Panc1 (cell line): Measurements from ENCODE around the gene SORT1. TPM values are rescaled to one million over a fixed set of nuclear protein-coding genes. Genes with fewer than 3 reads are reported as not detected.

ENCODE experiments used
- ATAC-seq: fragments of 200-7000 bp; cut with Tn5 transposase; 2 replicates; pipeline ENCODE4 v1.9.1; 2020; ENCODE audit warnings: mild to moderate bottlenecking, moderate library complexity
- BruUV-seq: library from RNA; stranded (reverse); fragments of 400-500 nt; replicated peaks from 2 replicates; lab custom pipeline; 2021; lab: Mats Ljungman, UMichigan
- CTCF ChIA-PET: fragments of 300-600 bp; sonication (Branson Sonifier 250); formaldehyde crosslinking; loops from one replicate; lab custom pipeline; 2022; ENCODE audit warnings: antibody characterized with exemption; lab: Charles Lee
- POLR2A ChIA-PET: fragments of 300-600 bp; sonication (Branson Sonifier 250); formaldehyde crosslinking; loops from one replicate; lab custom pipeline; 2022; ENCODE audit warnings: antibody characterized with exemption; lab: Charles Lee
- DNase-seq: peaks from one replicate; pipeline ENCODE4 v3.0.0-alpha.2; 2010; ENCODE audit warnings: low read depth, low spot score
- H3K27ac ChIP-seq: 2 replicates; pipeline ENCODE4 v1.5.1; 2011; ENCODE audit warnings: mild to moderate bottlenecking, low read length, inconsistent platforms
- H3K27me3 ChIP-seq: fragments of 200-500 bp; sonication (Bioruptor generic); 2 replicates; pipeline ENCODE4 v1.6.0; 2014; ENCODE audit warnings: low read length, inconsistent platforms; ENCODE audit not compliant: control insufficient read depth, insufficient read depth
- H3K36me3 ChIP-seq: fragments of 200-500 bp; sonication (Bioruptor generic); 2 replicates; pipeline ENCODE4 v1.5.1; 2014; ENCODE audit warnings: inconsistent platforms, mild to moderate bottlenecking, low read length, moderate library complexity; ENCODE audit not compliant: control insufficient read depth, insufficient read depth
- H3K4me1 ChIP-seq: 2 replicates; pipeline ENCODE4 v1.5.1; 2011; ENCODE audit warnings: inconsistent platforms, mild to moderate bottlenecking, low read length, moderate library complexity; ENCODE audit not compliant: control insufficient read depth, insufficient read depth
- H3K4me3 ChIP-seq, 2 experiments: 2 replicates each; pipeline ENCODE4 v1.5.1; 2011 to 2012; ENCODE audit warnings: low read depth in 2 of 2, low read length in 2 of 2, mild to moderate bottlenecking in 2 of 2, inconsistent platforms in 1 of 2, moderate library complexity in 1 of 2
- H3K9me3 ChIP-seq: fragments of 200-500 bp; sonication (Bioruptor generic); 2 replicates; pipeline ENCODE4 v1.5.1; 2014; ENCODE audit warnings: low read depth, mild to moderate bottlenecking, inconsistent platforms, low read length, moderate library complexity; ENCODE audit not compliant: control insufficient read depth, insufficient read depth
- POLR2AphosphoS5 ChIP-seq: IDR thresholded peaks from 2 replicates; pipeline ENCODE4 v1.6.1; 2012; ENCODE audit warnings: mild to moderate bottlenecking, low read depth, low read length, moderate library complexity
- SIN3A ChIP-seq: IDR thresholded peaks from 2 replicates; pipeline ENCODE4 v1.6.1; 2012; ENCODE audit warnings: low read depth, mild to moderate bottlenecking, low read length, moderate library complexity, borderline replicate concordance; ENCODE audit not compliant: insufficient read depth
- TCF7L2 ChIP-seq: IDR thresholded peaks from 2 replicates; pipeline ENCODE4 v1.6.1; 2011; ENCODE audit warnings: mild to moderate bottlenecking, low read depth, low read length, inconsistent platforms
- in situ Hi-C: cut with HindIII; loops from 2 replicates; pipeline ENCODE4 v1.10.0; 2016; ENCODE audit warnings: low sequenced_read_pairs, low pct_unique_long_range_greater_than_20kb
- intact Hi-C: fragments of 100-400 bp; cut with micrococcal nuclease; formaldehyde crosslinking; loops from one replicate; pipeline ENCODE4 v1.10.0; 2022; ENCODE audit not compliant: unreplicated experiment
- total RNA-seq: library from RNA; stranded (reverse); gene quantifications from one replicate; pipeline ENCODE4 v1.2.1, GENCODE V29; 2021; ENCODE audit not compliant: unreplicated experiment
- TF ChIP-seq, protein P1 (sequence below), 2 experiments: IDR thresholded peaks; 2 replicates each; pipeline ENCODE4 v1.6.1; 2011 to 2012; ENCODE audit warnings: low read depth in 2 of 2, control low read depth in 1 of 2, low read length in 1 of 2, mild to moderate bottlenecking in 1 of 2, moderate library complexity in 1 of 2; ENCODE audit not compliant: insufficient read depth in 1 of 2
- TF ChIP-seq, protein P2 (sequence below): fragments of 450-650 bp; IDR thresholded peaks from 2 replicates; pipeline ENCODE4 v1.5.1; 2017; ENCODE audit warnings: mild to moderate bottlenecking

SORT1 gene
- total RNA-seq, 1 experiment from 2014 or later = 25.1 TPM

DNA sequence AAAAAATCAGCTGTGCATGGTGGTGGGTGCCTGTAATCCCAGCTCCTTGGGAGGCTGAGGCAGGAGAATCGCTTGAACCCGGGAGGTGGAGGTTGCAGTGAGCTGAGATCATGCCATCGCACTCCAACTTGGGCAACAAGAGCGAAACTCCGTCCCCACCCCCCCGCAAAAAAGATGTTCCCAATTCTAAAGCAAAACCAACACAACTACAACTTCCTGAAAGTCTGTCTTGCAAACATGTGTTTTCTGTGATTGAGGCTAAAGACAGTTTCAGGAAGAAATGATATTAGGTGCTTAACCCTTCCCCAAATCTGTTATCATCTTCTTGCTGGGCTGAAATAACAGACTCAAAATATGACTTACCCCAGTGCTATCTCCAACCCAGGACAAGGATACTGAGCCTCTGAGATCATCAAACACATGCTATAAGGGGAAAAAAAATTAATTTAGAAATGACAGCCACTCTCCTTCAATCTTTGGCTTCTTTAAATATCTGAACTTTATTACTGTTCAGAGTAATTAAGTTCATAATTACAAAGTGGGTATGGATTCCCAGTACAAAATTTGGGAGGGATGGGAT lies 28.5 kb downstream of the SORT1 start:
- H3K27me3 ChIP-seq = no peaks in the 10 kb centered on the region
- POLR2A ChIA-PET = no interaction called here
- TF ChIP-seq, protein P1, sequence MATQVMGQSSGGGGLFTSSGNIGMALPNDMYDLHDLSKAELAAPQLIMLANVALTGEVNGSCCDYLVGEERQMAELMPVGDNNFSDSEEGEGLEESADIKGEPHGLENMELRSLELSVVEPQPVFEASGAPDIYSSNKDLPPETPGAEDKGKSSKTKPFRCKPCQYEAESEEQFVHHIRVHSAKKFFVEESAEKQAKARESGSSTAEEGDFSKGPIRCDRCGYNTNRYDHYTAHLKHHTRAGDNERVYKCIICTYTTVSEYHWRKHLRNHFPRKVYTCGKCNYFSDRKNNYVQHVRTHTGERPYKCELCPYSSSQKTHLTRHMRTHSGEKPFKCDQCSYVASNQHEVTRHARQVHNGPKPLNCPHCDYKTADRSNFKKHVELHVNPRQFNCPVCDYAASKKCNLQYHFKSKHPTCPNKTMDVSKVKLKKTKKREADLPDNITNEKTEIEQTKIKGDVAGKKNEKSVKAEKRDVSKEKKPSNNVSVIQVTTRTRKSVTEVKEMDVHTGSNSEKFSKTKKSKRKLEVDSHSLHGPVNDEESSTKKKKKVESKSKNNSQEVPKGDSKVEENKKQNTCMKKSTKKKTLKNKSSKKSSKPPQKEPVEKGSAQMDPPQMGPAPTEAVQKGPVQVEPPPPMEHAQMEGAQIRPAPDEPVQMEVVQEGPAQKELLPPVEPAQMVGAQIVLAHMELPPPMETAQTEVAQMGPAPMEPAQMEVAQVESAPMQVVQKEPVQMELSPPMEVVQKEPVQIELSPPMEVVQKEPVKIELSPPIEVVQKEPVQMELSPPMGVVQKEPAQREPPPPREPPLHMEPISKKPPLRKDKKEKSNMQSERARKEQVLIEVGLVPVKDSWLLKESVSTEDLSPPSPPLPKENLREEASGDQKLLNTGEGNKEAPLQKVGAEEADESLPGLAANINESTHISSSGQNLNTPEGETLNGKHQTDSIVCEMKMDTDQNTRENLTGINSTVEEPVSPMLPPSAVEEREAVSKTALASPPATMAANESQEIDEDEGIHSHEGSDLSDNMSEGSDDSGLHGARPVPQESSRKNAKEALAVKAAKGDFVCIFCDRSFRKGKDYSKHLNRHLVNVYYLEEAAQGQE (IDR thresholded peaks at IDR 0.05; ENCODE audit: insufficient read depth in 1 of 2, low read depth in 2 of 2, low read length in 1 of 2) = no peak
- TF ChIP-seq TCF7L2 (no peak), SIN3A (no peak), POLR2AphosphoS5 (no peak)
- TF ChIP-seq, protein P2, sequence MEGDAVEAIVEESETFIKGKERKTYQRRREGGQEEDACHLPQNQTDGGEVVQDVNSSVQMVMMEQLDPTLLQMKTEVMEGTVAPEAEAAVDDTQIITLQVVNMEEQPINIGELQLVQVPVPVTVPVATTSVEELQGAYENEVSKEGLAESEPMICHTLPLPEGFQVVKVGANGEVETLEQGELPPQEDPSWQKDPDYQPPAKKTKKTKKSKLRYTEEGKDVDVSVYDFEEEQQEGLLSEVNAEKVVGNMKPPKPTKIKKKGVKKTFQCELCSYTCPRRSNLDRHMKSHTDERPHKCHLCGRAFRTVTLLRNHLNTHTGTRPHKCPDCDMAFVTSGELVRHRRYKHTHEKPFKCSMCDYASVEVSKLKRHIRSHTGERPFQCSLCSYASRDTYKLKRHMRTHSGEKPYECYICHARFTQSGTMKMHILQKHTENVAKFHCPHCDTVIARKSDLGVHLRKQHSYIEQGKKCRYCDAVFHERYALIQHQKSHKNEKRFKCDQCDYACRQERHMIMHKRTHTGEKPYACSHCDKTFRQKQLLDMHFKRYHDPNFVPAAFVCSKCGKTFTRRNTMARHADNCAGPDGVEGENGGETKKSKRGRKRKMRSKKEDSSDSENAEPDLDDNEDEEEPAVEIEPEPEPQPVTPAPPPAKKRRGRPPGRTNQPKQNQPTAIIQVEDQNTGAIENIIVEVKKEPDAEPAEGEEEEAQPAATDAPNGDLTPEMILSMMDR = no peak
- CTCF ChIA-PET = interaction anchor here (0.5 kb wide), 1 partner anchor 209 kb away, joined by 3 read pairs; no protein-coding TSS in a partner anchor
- intact Hi-C loops (no loop called here), in situ Hi-C loops (no loop called here)
- ATAC-seq (no peak), DNase-seq (no peak)
- no peak overlapping the region for H3K4me3 ChIP-seq
- H3K9me3 ChIP-seq = no peaks in the 10 kb centered on the region
- no peaks in the 10 kb centered on the region for H3K36me3 ChIP-seq
- BruUV-seq = no TSS peak
- H3K4me1 ChIP-seq = no peaks in the 10 kb centered on the region
- no peak overlapping the region for H3K27ac ChIP-seq

DNA sequence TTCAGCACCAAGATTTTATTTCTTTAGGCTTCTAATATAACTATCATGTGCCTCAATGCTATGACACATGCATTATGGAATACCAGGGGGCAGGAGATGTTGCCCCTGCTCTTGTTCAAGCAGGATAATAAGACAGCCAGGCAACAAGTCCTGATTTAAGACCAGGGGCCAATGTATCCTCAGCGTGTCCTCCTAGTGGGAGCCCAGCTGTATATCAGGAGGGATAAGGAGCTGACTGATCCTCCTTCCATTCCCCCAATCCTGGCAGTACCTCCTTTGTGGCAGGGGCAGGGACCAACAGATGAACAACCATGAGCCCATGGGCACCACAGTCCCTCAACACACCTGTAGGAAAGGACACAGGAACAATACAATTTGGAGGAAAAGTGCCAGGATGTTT lies 29.3 kb downstream of the SORT1 start:
- DNase-seq (no peak), ATAC-seq (no peak)
- no peaks in the 10 kb centered on the region for H3K9me3 ChIP-seq
- BruUV-seq = no TSS peak
- no peaks in the 10 kb centered on the region for H3K4me1 ChIP-seq
- H3K4me3 ChIP-seq = no peak overlapping the region
- CTCF ChIA-PET = no interaction called here
- H3K36me3 ChIP-seq = no peaks in the 10 kb centered on the region
- no peak overlapping the region for H3K27ac ChIP-seq
- TF ChIP-seq, protein P1 (IDR thresholded peaks at IDR 0.05; ENCODE audit: insufficient read depth in 1 of 2, low read depth in 2 of 2, low read length in 1 of 2) = no peak
- TF ChIP-seq POLR2AphosphoS5 (no peak), TCF7L2 (no peak), SIN3A (no peak)
- TF ChIP-seq, protein P2 = no peak
- in situ Hi-C loops (no loop called here), intact Hi-C loops (no loop called here)
- H3K27me3 ChIP-seq = no peaks in the 10 kb centered on the region
- POLR2A ChIA-PET = no interaction called here
